Heart right ventricle (tissue), 16 donors: ENCODE data around the gene KLF6. TPM values are rescaled to one million over a fixed set of nuclear protein-coding genes. Genes with fewer than 3 reads are reported as not detected.

Experiments
- ATAC-seq, 8 donors: fragments of 200-7000 bp; cut with Tn5 transposase; one replicate each; pipeline ENCODE4 v1.9.1; 2020; ENCODE audit warnings: mild to moderate bottlenecking in 8 of 8, moderate library complexity in 8 of 8, moderate number of reproducible peaks in 1 of 8
- DNase-seq, 2 donors: peaks; one replicate each; pipeline ENCODE4 v3.0.0-alpha.2; 2020
- H3K27ac ChIP-seq, 10 donors: fragments of 200-600 bp; sonication (generic) in 2 of 10; one replicate each; pipeline versions ENCODE4 v1.5.0 to v1.8.0; 2020 to 2022; ENCODE audit warnings: mild to moderate bottlenecking in 3 of 10
- H3K27me3 ChIP-seq, 7 donors: fragments of 200-600 bp; one replicate each; pipeline ENCODE4 v1.8.0; 2021 to 2022; ENCODE audit warnings: mild to moderate bottlenecking in 2 of 7
- H3K36me3 ChIP-seq, 9 donors: fragments of 200-600 bp; sonication (generic) in 1 of 9; one replicate each; pipeline versions ENCODE4 v1.5.0 to v1.8.0; 2020 to 2022; ENCODE audit warnings: mild to moderate bottlenecking in 2 of 9
- H3K4me1 ChIP-seq, 9 donors: fragments of 200-600 bp; sonication (generic) in 1 of 9; one replicate each; pipeline versions ENCODE4 v1.5.0 to v1.8.0; 2020 to 2022; ENCODE audit warnings: mild to moderate bottlenecking in 4 of 9
- H3K4me3 ChIP-seq, 10 donors: fragments of 200-600 bp; sonication (generic) in 2 of 10; one replicate each; pipeline versions ENCODE4 v1.5.0 to v1.8.0; 2020 to 2022; ENCODE audit warnings: mild to moderate bottlenecking in 7 of 10, moderate library complexity in 2 of 10
- H3K9me3 ChIP-seq, 11 donors: fragments of 200-600 bp in 10 of 11; sonication (generic) in 2 of 11; one replicate each; pipeline versions ENCODE4 v1.5.0 to v1.8.0; 2013 to 2022; ENCODE audit warnings: mild to moderate bottlenecking in 2 of 11, control low read depth in 1 of 11, moderate library complexity in 1 of 11
- WGBS, 2 donors: extraction: QIAGEN DNeasy Blood & Tissue Kit; methylation state at CpG; one replicate each; pipeline ENCODE4 v1.1.7; 2013; ENCODE audit warnings: inconsistent platforms in 1 of 2; 5-methylcytosine and 5-hydroxymethylcytosine counted together
- intact Hi-C, 10 donors: fragments of 100-400 bp; cut with DNase I; formaldehyde crosslinking; loops; one replicate each; pipeline versions ENCODE4 v1.11.1 to v1.14.2; 2022
- polyA plus RNA-seq, 2 donors: library from polyadenylated mRNA; stranded (reverse); fragments of 200-250 nt; gene quantifications; one replicate each; pipeline ENCODE4 v1.2.3, GENCODE V29; 2013
- total RNA-seq, 10 donors: library from RNA; stranded (reverse); fragmentation: NEBNext Ultra II Directional in 3 of 10; extraction: Animal tissue kit (Norgen Biotek cat#: 25700) in 3 of 10; gene quantifications; one replicate each; pipeline versions ENCODE4 v1.2.1 to v1.2.4, GENCODE V29; 2021 to 2023
- TF ChIP-seq, protein P1 (sequence below), 9 donors: fragments of 200-600 bp; sonication (generic) in 2 of 9; IDR thresholded peaks; one replicate each; pipeline versions ENCODE4 v1.5.0 to v1.8.0; 2021 to 2022; ENCODE audit warnings: antibody characterized with exemption in 9 of 9, mild to moderate bottlenecking in 5 of 9, moderate library complexity in 1 of 9
- donor health status: Arrhythmogenic right ventricular cardiomyopathy.
- donor health status: ischemic (EF 13 %, LVEDD 7.1; RV severe dilation, severe dysfunction).
- donor health status: healthy with polysubstance abuse.
- donor health status: DM: no; HTN: yes; CAD: no.
- donor health status: DM: no; HTN: no; CAD: no.
- donor health status: ischemic (EF 25% LVEDD 6.9; RV normal size, moderate dysfunction).
- donor health status: ischemic (EF 25% LVEDD 5.7; RV mildly dilated, moderate dysfunction).
- donor health status: healthy.
- donor health status: DM: yes; HTN: yes; CAD: no.
- donor health status: Ischemic cardiomyopathy.
- donor health status: ischemic (EF 35%, LVEDD 5.7; RV mildly dilated, moderate dysfunction).
- donor health status: nonischemic (EF 11% LVEDD 7.7; RV severe dilation, severe dysfunction).
- donor health status: DM: yes; HTN: yes; CAD: no.
- donor health status: PGD.
- donor health status: ischemic (EF 29% LVEDD 5.4; RV normal size, mild dysfunction).
- donor health status: nonischemic (EF 23%, LVEDD 6.1; RV moderate dilation, normal function).

KLF6 gene
- total and polyA plus RNA-seq, 12 donors, result 22.1 to 90.5 (median 52.0) TPM

DNA sequence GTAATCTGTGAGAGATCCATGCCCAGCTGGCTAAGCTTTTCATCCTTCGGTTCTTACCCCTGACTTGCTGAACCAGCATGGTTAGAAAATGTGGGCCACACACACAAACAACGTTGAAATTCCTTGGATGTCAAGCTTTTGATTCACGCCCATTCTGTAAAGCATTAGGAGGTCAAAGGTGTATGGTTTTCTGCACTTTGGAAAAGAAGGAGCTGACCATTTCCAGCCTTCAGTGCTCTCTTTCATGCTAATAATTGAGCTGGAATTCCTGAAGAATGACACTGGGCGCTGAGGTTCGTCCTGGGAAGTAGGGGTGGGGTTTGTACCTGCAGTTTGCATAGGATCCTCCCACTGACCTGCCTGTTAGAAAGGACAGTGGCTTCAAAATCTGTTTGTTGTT is 23.1 kb downstream of the KLF6 start:
- no peaks in the 10 kb centered on the region for H3K36me3 ChIP-seq
- TF ChIP-seq, protein P1, sequence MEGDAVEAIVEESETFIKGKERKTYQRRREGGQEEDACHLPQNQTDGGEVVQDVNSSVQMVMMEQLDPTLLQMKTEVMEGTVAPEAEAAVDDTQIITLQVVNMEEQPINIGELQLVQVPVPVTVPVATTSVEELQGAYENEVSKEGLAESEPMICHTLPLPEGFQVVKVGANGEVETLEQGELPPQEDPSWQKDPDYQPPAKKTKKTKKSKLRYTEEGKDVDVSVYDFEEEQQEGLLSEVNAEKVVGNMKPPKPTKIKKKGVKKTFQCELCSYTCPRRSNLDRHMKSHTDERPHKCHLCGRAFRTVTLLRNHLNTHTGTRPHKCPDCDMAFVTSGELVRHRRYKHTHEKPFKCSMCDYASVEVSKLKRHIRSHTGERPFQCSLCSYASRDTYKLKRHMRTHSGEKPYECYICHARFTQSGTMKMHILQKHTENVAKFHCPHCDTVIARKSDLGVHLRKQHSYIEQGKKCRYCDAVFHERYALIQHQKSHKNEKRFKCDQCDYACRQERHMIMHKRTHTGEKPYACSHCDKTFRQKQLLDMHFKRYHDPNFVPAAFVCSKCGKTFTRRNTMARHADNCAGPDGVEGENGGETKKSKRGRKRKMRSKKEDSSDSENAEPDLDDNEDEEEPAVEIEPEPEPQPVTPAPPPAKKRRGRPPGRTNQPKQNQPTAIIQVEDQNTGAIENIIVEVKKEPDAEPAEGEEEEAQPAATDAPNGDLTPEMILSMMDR (IDR thresholded peaks at IDR 0.05), result no peak
- 94 to 95% methylated on average over 5 of the region's 5 CpGs for WGBS, 2 donors
- H3K27ac ChIP-seq, result no peak overlapping the region
- H3K4me1 ChIP-seq, result peaks cover 0 to 79% (median 6%) of the 10 kb centered on the region in 9 donors
- no peaks in the 10 kb centered on the region for H3K9me3 ChIP-seq
- intact Hi-C loops, result loop anchor here in 2 of 10 donors (10.0 kb wide), 1 partner anchor 307 kb away; no protein-coding TSS in a partner anchor
- H3K27me3 ChIP-seq, result no peaks in the 10 kb centered on the region
- H3K4me3 ChIP-seq, result no peak overlapping the region
- DNase-seq (no peak), ATAC-seq (no peak)

DNA sequence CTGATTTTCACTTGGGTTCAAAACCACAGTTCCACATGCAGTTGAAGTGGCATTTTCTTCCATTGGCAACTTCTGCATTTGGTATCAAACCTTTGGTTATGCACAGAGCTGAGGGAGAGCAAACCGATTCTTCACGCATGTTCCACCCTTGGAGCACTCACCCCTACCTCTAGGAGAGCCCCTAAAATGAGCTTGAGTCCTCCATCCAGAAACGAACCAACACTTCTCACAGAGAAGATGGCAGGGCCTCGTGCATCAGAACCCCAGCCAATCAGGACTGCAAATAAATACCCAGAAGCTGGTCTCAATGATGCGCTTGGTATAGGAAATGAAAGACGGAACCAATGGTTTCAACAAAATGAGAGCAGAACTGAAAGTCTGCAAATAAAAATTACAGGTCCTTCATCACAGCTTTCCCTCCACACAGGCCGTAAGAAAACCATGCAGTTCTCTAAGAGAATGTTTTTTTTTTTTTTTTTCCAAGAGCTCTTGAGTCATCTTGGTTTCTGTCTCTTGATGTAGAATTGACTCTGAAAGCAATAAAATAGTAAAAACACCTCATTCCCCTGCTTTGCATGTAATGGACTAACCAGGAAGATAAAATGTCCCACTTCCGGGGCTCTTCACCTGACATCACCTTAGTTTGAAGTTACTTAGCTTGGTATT is 23.9 kb downstream of the KLF6 start:
- Histone ChIP-seq H3K9me3 (no peaks in the 10 kb centered on the region), H3K36me3 (no peaks in the 10 kb centered on the region), H3K27ac (peak overlapping the region in 1 of 10 donors; percentile 54), H3K4me1 (peaks cover 0 to 79% (median 9%) of the 10 kb centered on the region in 9 donors), H3K27me3 (no peaks in the 10 kb centered on the region), H3K4me3 (no peak overlapping the region)
- TF ChIP-seq, protein P1 (IDR thresholded peaks at IDR 0.05), result no peak
- intact Hi-C loops, result loop anchor here in 2 of 10 donors (10.0 kb wide), 1 partner anchor 306 kb away; no protein-coding TSS in a partner anchor
- DNase-seq (no peak), ATAC-seq (no peak)
- 89 to 95% methylated on average over 8 of the region's 8 CpGs for WGBS, 2 donors

DNA sequence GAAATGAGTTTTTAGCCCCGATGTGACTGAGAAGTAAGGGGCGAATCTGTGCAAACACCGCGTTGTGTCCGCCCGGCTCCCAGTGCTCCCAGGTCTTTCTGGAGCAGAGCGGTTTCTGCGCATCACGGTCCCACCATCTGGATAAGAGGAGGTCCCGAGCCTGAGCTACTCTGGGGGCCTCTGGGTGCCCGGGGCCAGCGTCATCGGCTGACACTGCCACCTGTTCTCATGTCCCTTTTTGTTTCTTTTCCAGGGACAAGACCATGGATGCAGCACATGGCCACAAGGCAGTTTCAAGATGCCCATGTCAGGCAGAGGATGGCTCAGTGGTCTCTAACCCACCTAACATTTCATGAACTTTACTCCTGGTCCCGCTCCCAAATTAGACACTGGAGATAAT is 24.9 kb downstream of the KLF6 start:
- no peak for DNase-seq
- Histone ChIP-seq H3K4me3 (no peak overlapping the region), H3K27me3 (no peaks in the 10 kb centered on the region), H3K27ac (no peak overlapping the region), H3K36me3 (no peaks in the 10 kb centered on the region), H3K4me1 (peaks cover 4 to 79% (median 17%) of the 10 kb centered on the region in 9 donors), H3K9me3 (no peaks in the 10 kb centered on the region)
- intact Hi-C loops, result loop anchor here in 2 of 10 donors (10.0 kb wide), 1 partner anchor 305 kb away; no protein-coding TSS in a partner anchor
- no peak for ATAC-seq
- TF ChIP-seq, protein P1 (IDR thresholded peaks at IDR 0.05), result no peak
- WGBS, 2 donors, result 97% methylated on average over 14 of the region's 14 CpGs

DNA sequence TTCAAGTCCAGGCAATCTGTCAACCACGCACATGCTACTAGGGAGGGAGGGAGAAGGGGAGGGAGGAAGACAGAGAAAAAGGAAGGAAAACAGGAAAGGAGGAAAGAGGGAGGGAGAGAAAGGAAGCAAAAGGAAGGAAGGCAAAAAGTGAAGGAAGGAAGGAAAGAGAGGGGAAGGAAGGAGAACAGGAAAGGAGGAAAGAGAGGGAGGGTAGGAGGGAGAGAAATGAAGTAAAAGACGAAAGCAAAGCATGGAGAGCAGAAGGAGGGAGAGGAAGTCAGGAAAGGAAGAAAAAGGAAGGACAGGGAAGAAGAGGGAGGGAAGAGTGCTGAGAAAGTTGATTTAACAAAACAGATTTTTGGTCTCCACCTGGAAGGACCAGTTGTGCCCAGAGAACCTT is 25.6 kb downstream of the KLF6 start:
- H3K27ac ChIP-seq, result no peak overlapping the region
- peaks cover 4 to 79% (median 22%) of the 10 kb centered on the region in 9 donors for H3K4me1 ChIP-seq
- WGBS, 2 donors, result 93 to 96% methylated on average over 2 of the region's 2 CpGs
- TF ChIP-seq, protein P1 (IDR thresholded peaks at IDR 0.05), result no peak
- H3K4me3 ChIP-seq, result no peak overlapping the region
- no peaks in the 10 kb centered on the region for H3K9me3 ChIP-seq
- no peak for ATAC-seq
- no peak for DNase-seq
- intact Hi-C loops, result loop anchor here in 1 of 10 donors (10.0 kb wide), 1 partner anchor 515 kb away; no protein-coding TSS in a partner anchor
- no peaks in the 10 kb centered on the region for H3K36me3 ChIP-seq
- H3K27me3 ChIP-seq, result no peaks in the 10 kb centered on the region
